ENCODE measurements around the gene NR6A1.

Gene NR6A1

GRCh38 chr9:124803911-124804310 lies 32.8 kb upstream of the NR6A1 start:
- no peak overlapping the region for H3K4me3 ChIP-seq (ENCODE audit: low read depth, low read length)
- in situ Hi-C loops (cut with HindIII; ENCODE audit: low sequenced_read_pairs) = no loop called here
- DNase-seq (ENCODE audit: low read depth, low spot score) = no peak
- no peak for TF ChIP-seq CTCF (IDR thresholded peaks at IDR 0.05; ENCODE audit: low read depth, low read length)

GRCh38 chr9:124802426-124802825 lies 31.3 kb upstream of the NR6A1 start:
- no peak for TF ChIP-seq CTCF (IDR thresholded peaks at IDR 0.05; ENCODE audit: low read depth, low read length)

GRCh38 chr9:124801356-124801755 lies 30.2 kb upstream of the NR6A1 start:
- no peak for TF ChIP-seq CTCF (IDR thresholded peaks at IDR 0.05; ENCODE audit: low read depth, low read length)
- no peak for DNase-seq (ENCODE audit: low read depth, low spot score)
- in situ Hi-C loops (cut with HindIII; ENCODE audit: low sequenced_read_pairs) = no loop called here

More at GRCh38 chr9:124802426-124802825, 31.3 kb upstream of the NR6A1 start:
- H3K4me3 ChIP-seq (ENCODE audit: low read depth, low read length) = no peak overlapping the region
- DNase-seq (ENCODE audit: low read depth, low spot score) = no peak
- in situ Hi-C loops (cut with HindIII; ENCODE audit: low sequenced_read_pairs) = no loop called here

GRCh38 chr9:124800306-124801259 lies 29.5 kb upstream of the NR6A1 start:
- no peak overlapping the region for H3K4me3 ChIP-seq (ENCODE audit: low read depth, low read length)
- no peak for DNase-seq (ENCODE audit: low read depth, low spot score)
- in situ Hi-C loops (cut with HindIII; ENCODE audit: low sequenced_read_pairs) = no loop called here
- no peak for TF ChIP-seq CTCF (IDR thresholded peaks at IDR 0.05; ENCODE audit: low read depth, low read length)

More at GRCh38 chr9:124801356-124801755, 30.2 kb upstream of the NR6A1 start:
- no peak overlapping the region for H3K4me3 ChIP-seq (ENCODE audit: low read depth, low read length)

- no peak overlapping the region for H3K4me3 ChIP-seq (ENCODE audit: low read depth, low read length)
- DNase-seq (ENCODE audit: low read depth, low spot score) = no peak
- no peak for TF ChIP-seq CTCF (IDR thresholded peaks at IDR 0.05; ENCODE audit: low read depth, low read length)
- in situ Hi-C loops (cut with HindIII; ENCODE audit: low sequenced_read_pairs) = no loop called here
These were observed 28.3 kb upstream of the NR6A1 start for GRCh38 chr9:124799274-124800006.

- DNase-seq (ENCODE audit: low read depth, low spot score) = no peak
- TF ChIP-seq CTCF (IDR thresholded peaks at IDR 0.05; ENCODE audit: low read depth, low read length) = no peak
- no peak overlapping the region for H3K4me3 ChIP-seq (ENCODE audit: low read depth, low read length)
- in situ Hi-C loops (cut with HindIII; ENCODE audit: low sequenced_read_pairs) = no loop called here
These were observed 26.4 kb upstream of the NR6A1 start for GRCh38 chr9:124797343-124798103.
